Suprapubic skin (tissue), 4 donors: ENCODE results near the gene C13orf46. TPM values are rescaled to one million over a fixed set of nuclear protein-coding genes. Genes with fewer than 3 reads are reported as not detected.

Experiments used
- DNase-seq, 2 donors: peaks; one replicate each; pipeline ENCODE4 v3.0.0-alpha.2; 2019; ENCODE audit warnings: low spot score in 2 of 2
- H3K27ac ChIP-seq: fragments of 200-600 bp; sonication (generic); one replicate; pipeline ENCODE4 v1.5.1; 2019
- H3K27me3 ChIP-seq: fragments of 200-600 bp; sonication (generic); one replicate; pipeline ENCODE4 v1.5.1; 2019
- H3K36me3 ChIP-seq: fragments of 200-600 bp; sonication (generic); one replicate; pipeline ENCODE4 v1.5.1; 2019
- H3K4me1 ChIP-seq: fragments of 200-600 bp; sonication (generic); one replicate; pipeline ENCODE4 v1.5.1; 2019
- H3K4me3 ChIP-seq: fragments of 200-600 bp; sonication (generic); one replicate; pipeline ENCODE4 v1.5.1; 2019; ENCODE audit warnings: mild to moderate bottlenecking
- H3K9me3 ChIP-seq: fragments of 200-600 bp; sonication (generic); one replicate; pipeline ENCODE4 v1.5.1; 2019
- CTCF ChIP-seq, 2 donors: fragments of 200-600 bp in 1 of 2; fragments of 450-650 bp in 1 of 2; sonication (generic) in 1 of 2; IDR thresholded peaks; one replicate each; pipeline ENCODE4 v1.5.1; 2016 to 2019; ENCODE audit warnings: antibody characterized with exemption in 2 of 2, mild to moderate bottlenecking in 1 of 2, moderate library complexity in 1 of 2
- EP300 ChIP-seq: sonication (generic); formaldehyde crosslinking; IDR thresholded peaks from one replicate; pipeline ENCODE4 v1.6.1; 2017; ENCODE audit warnings: antibody characterized with exemption
- POLR2A ChIP-seq, 2 donors: fragments of 450-650 bp; IDR thresholded peaks; one replicate each; pipeline ENCODE4 v1.6.1; 2017; ENCODE audit warnings: antibody characterized with exemption in 2 of 2, mild to moderate bottlenecking in 2 of 2, moderate library complexity in 2 of 2
- POLR2AphosphoS5 ChIP-seq, 3 donors: sonication (generic); formaldehyde crosslinking; IDR thresholded peaks; one replicate each; pipeline ENCODE4 v1.6.1; 2017; ENCODE audit warnings: antibody characterized with exemption in 3 of 3
- WGBS: methylation state at CpG from one replicate; pipeline ENCODE4 v1.1.5; 2018; 5-methylcytosine and 5-hydroxymethylcytosine counted together
- total RNA-seq, 4 donors: library from RNA; depleted of rRNA; stranded (reverse); fragments of >200 nt; gene quantifications; one replicate each; pipeline ENCODE4 v1.1.0, GENCODE V29; 2016

C13orf46 gene
- total RNA-seq, 4 donors from 2014 or later: 0.16 to 1.4 (median 0.53) TPM

GRCh38 chr13:113967729-113968462 lies 6.0 kb downstream of the C13orf46 start:
- H3K27ac ChIP-seq: no peak overlapping the region
- H3K36me3 ChIP-seq: no peaks in the 10 kb centered on the region
- DNase-seq: peak in 1 of 2 donors; percentile 57
- H3K9me3 ChIP-seq: no peaks in the 10 kb centered on the region
- WGBS: 90% methylated on average over 6 of the region's 20 CpGs
- H3K27me3 ChIP-seq: no peaks in the 10 kb centered on the region
- H3K4me3 ChIP-seq: no peak overlapping the region
- peaks cover 19% of the 10 kb centered on the region for H3K4me1 ChIP-seq
- TF ChIP-seq EP300: no peak
- TF ChIP-seq CTCF (IDR thresholded peaks at IDR 0.05): no peak
- no peak for TF ChIP-seq POLR2AphosphoS5 (IDR thresholded peaks at IDR 0.05)
- no peak for TF ChIP-seq POLR2A (IDR thresholded peaks at IDR 0.05)

- WGBS: 96% methylated on average over 7 of the region's 9 CpGs
- Histone ChIP-seq H3K27ac (no peak overlapping the region), H3K4me3 (no peak overlapping the region), H3K9me3 (no peaks in the 10 kb centered on the region), H3K27me3 (no peaks in the 10 kb centered on the region), H3K36me3 (no peaks in the 10 kb centered on the region), H3K4me1 (peaks cover 19% of the 10 kb centered on the region)
- TF ChIP-seq CTCF (IDR thresholded peaks at IDR 0.05) (no peak), POLR2A (IDR thresholded peaks at IDR 0.05) (no peak), POLR2AphosphoS5 (IDR thresholded peaks at IDR 0.05) (no peak), EP300 (no peak)
- DNase-seq: peak in 1 of 2 donors; percentile 50
Measured at GRCh38 chr13:113967206-113967720, 6.6 kb downstream of the C13orf46 start.

GRCh38 chr13:113965968-113966884 lies 7.7 kb downstream of the C13orf46 start:
- no peak for TF ChIP-seq POLR2A (IDR thresholded peaks at IDR 0.05)
- no peak for TF ChIP-seq CTCF (IDR thresholded peaks at IDR 0.05)
- TF ChIP-seq POLR2AphosphoS5 (IDR thresholded peaks at IDR 0.05): no peak
- Histone ChIP-seq H3K27me3 (no peaks in the 10 kb centered on the region), H3K4me1 (peaks cover 13% of the 10 kb centered on the region), H3K9me3 (no peaks in the 10 kb centered on the region), H3K4me3 (no peak overlapping the region), H3K27ac (no peak overlapping the region), H3K36me3 (no peaks in the 10 kb centered on the region)
- no peak for DNase-seq
- 95% methylated on average over 5 of the region's 5 CpGs for whole genome bisulfite sequencing

- peaks cover 5% of the 10 kb centered on the region for H3K4me1 ChIP-seq
- H3K4me3 ChIP-seq: no peak overlapping the region
- H3K27ac ChIP-seq: no peak overlapping the region
- WGBS: 90% methylated on average over 2 of the region's 2 CpGs
- TF ChIP-seq CTCF (IDR thresholded peaks at IDR 0.05) (no peak), POLR2A (IDR thresholded peaks at IDR 0.05) (no peak), EP300 (no peak), POLR2AphosphoS5 (IDR thresholded peaks at IDR 0.05) (no peak)
- no peaks in the 10 kb centered on the region for H3K27me3 ChIP-seq
- no peaks in the 10 kb centered on the region for H3K9me3 ChIP-seq
- DNase-seq: no peak
- H3K36me3 ChIP-seq: no peaks in the 10 kb centered on the region
Measured at GRCh38 chr13:113965383-113965874, 8.4 kb downstream of the C13orf46 start.
